ENCODE measurements around the gene C1orf21.

The C1orf21 gene

DNA sequence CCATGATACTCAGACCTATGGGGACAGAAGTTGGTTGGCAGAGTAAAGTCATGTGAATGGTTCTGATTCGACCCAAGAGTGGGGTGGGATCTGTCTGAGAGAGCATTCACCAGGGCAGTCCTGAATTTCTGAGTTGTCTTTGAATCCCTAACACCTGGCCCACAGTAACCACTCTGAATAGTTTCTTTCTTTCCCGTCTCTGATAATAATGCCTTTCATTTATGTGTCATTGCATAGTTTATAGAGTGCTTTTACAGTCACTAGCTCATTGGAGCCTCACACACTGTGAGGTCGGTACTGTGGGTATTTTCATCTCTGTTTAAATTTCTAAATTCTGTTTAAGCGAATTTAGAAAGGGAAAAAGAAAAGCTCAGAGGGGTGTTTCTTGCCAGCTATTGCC is 147.1 kb downstream of the C1orf21 start:
- no peak for TF ChIP-seq EZH2phosphoT487 (IDR thresholded peaks at IDR 0.05; ENCODE audit: borderline replicate concordance)
- TF ChIP-seq, protein P1, sequence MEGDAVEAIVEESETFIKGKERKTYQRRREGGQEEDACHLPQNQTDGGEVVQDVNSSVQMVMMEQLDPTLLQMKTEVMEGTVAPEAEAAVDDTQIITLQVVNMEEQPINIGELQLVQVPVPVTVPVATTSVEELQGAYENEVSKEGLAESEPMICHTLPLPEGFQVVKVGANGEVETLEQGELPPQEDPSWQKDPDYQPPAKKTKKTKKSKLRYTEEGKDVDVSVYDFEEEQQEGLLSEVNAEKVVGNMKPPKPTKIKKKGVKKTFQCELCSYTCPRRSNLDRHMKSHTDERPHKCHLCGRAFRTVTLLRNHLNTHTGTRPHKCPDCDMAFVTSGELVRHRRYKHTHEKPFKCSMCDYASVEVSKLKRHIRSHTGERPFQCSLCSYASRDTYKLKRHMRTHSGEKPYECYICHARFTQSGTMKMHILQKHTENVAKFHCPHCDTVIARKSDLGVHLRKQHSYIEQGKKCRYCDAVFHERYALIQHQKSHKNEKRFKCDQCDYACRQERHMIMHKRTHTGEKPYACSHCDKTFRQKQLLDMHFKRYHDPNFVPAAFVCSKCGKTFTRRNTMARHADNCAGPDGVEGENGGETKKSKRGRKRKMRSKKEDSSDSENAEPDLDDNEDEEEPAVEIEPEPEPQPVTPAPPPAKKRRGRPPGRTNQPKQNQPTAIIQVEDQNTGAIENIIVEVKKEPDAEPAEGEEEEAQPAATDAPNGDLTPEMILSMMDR (conservative IDR thresholded peaks at IDR 0.05; ENCODE audit: low read length): no peak
- H3K36me3 ChIP-seq (ENCODE audit: insufficient read depth, low read length): no peaks in the 10 kb centered on the region
- no peaks in the 10 kb centered on the region for H3F3A ChIP-seq (ENCODE audit: low read depth)
- no peak overlapping the region for H3K4me2 ChIP-seq (ENCODE audit: low read depth, low read length, poor library complexity, severe bottlenecking)
- no peak overlapping the region for H2AFZ ChIP-seq (ENCODE audit: low read length)
- H3K9me3 ChIP-seq (ENCODE audit: insufficient read depth, low read depth, low read length): peaks cover 5% of the 10 kb centered on the region
- H3K27me3 ChIP-seq (ENCODE audit: insufficient read depth, low read length, poor library complexity, severe bottlenecking): no peaks in the 10 kb centered on the region
- peaks cover 8% of the 10 kb centered on the region for H3K4me1 ChIP-seq (ENCODE audit: insufficient read depth, low read length, poor library complexity, severe bottlenecking)
- H3K9ac ChIP-seq (ENCODE audit: low read depth, low read length, poor library complexity, severe bottlenecking): no peak overlapping the region
- H3K4me3 ChIP-seq (ENCODE audit: low read length, poor library complexity, severe bottlenecking): no peak overlapping the region
- no peaks in the 10 kb centered on the region for H3K79me2 ChIP-seq (ENCODE audit: insufficient read depth, low read length)
- H3K9me2 ChIP-seq (replicated peaks; ENCODE audit: low read depth, low read length): no peaks in the 10 kb centered on the region
- H4K20me1 ChIP-seq (ENCODE audit: insufficient read depth, low read length, poor library complexity, severe bottlenecking): no peaks in the 10 kb centered on the region

DNA sequence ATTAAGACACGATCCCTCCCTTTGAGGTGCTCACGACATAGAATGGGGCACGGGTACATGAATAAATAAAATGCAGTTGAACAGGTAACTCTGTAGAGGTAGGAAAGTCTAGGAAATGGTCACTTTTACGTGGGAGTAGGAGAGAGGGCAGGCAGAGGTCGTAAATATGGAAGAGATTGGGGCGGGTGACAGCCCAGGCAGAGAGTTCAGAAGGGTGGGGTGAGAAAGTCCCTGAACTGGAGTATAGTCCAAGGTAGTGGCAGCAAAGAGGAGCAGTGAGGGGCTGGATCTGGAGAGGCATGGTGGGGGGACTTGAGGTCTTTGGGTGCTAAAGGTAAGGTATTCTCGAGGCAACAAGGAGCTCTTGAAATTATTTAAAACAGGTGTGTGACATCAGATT is 147.9 kb downstream of the C1orf21 start:
- Histone ChIP-seq H3F3A (ENCODE audit: low read depth) (no peaks in the 10 kb centered on the region), H3K27me3 (ENCODE audit: insufficient read depth, low read length, poor library complexity, severe bottlenecking) (no peaks in the 10 kb centered on the region), H3K9me3 (ENCODE audit: insufficient read depth, low read depth, low read length) (peaks cover 7% of the 10 kb centered on the region), H3K9me2 (replicated peaks; ENCODE audit: low read depth, low read length) (no peaks in the 10 kb centered on the region), H3K4me3 (ENCODE audit: low read length, poor library complexity, severe bottlenecking) (no peak overlapping the region), H3K79me2 (ENCODE audit: insufficient read depth, low read length) (no peaks in the 10 kb centered on the region), H4K20me1 (ENCODE audit: insufficient read depth, low read length, poor library complexity, severe bottlenecking) (no peaks in the 10 kb centered on the region), H2AFZ (ENCODE audit: low read length) (no peak overlapping the region), H3K36me3 (ENCODE audit: insufficient read depth, low read length) (no peaks in the 10 kb centered on the region), H3K4me1 (ENCODE audit: insufficient read depth, low read length, poor library complexity, severe bottlenecking) (peaks cover 8% of the 10 kb centered on the region), H3K4me2 (ENCODE audit: low read depth, low read length, poor library complexity, severe bottlenecking) (no peak overlapping the region), H3K9ac (ENCODE audit: low read depth, low read length, poor library complexity, severe bottlenecking) (no peak overlapping the region)
- TF ChIP-seq, protein P1 (conservative IDR thresholded peaks at IDR 0.05; ENCODE audit: low read length): no peak
- TF ChIP-seq EZH2phosphoT487 (IDR thresholded peaks at IDR 0.05; ENCODE audit: borderline replicate concordance): no peak

DNA sequence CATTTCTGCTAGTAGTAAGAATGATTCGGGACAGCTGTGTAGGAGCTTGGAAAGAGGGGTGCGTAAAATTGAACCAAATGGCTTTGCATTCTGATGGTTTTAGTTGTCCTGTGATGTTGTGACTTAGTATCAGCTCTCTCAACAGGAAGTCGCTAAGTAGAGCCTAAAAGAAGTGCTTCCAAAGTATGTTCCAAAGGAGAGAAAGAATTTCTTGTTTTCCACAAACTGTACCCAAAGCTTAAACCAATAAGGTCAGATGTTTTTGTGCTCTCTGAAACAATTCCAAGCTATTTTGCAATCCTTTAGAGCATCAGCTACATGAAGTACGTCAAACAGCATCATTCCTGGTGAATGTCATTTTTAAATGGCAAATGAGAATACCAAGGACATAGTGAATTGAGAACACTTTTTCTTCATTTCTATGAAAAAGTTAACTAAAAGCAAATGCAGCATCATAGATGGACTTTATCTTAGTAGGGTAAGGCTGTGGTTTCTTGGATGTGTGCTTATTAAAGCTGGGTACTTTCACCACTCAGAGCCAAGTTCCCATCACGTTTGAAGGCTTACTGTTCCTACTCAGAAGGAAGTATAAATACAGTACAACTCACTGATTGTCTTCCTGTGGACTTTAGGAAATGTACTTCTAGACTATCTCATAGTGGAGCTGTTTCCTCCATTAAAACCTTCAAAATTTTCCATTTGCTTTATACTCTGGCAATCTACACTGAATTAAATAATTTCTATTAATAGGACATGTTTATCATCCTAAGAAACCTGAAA is 148.6 kb downstream of the C1orf21 start:
- no peaks in the 10 kb centered on the region for H3K9me2 ChIP-seq (replicated peaks; ENCODE audit: low read depth, low read length)
- H3K4me1 ChIP-seq (ENCODE audit: insufficient read depth, low read length, poor library complexity, severe bottlenecking): peaks cover 8% of the 10 kb centered on the region
- H3K36me3 ChIP-seq (ENCODE audit: insufficient read depth, low read length): no peaks in the 10 kb centered on the region
- TF ChIP-seq, protein P1 (conservative IDR thresholded peaks at IDR 0.05; ENCODE audit: low read length): no peak
- TF ChIP-seq EZH2phosphoT487 (IDR thresholded peaks at IDR 0.05; ENCODE audit: borderline replicate concordance): no peak
- H3K9me3 ChIP-seq (ENCODE audit: insufficient read depth, low read depth, low read length): peaks cover 7% of the 10 kb centered on the region
- no peak overlapping the region for H3K4me3 ChIP-seq (ENCODE audit: low read length, poor library complexity, severe bottlenecking)
- H2AFZ ChIP-seq (ENCODE audit: low read length): no peak overlapping the region
- H3K79me2 ChIP-seq (ENCODE audit: insufficient read depth, low read length): no peaks in the 10 kb centered on the region
- no peaks in the 10 kb centered on the region for H3F3A ChIP-seq (ENCODE audit: low read depth)
- H4K20me1 ChIP-seq (ENCODE audit: insufficient read depth, low read length, poor library complexity, severe bottlenecking): no peaks in the 10 kb centered on the region
- no peak overlapping the region for H3K4me2 ChIP-seq (ENCODE audit: low read depth, low read length, poor library complexity, severe bottlenecking)
- no peaks in the 10 kb centered on the region for H3K27me3 ChIP-seq (ENCODE audit: insufficient read depth, low read length, poor library complexity, severe bottlenecking)
- no peak overlapping the region for H3K9ac ChIP-seq (ENCODE audit: low read depth, low read length, poor library complexity, severe bottlenecking)
